Trophoblast cell (in vitro differentiated cells and primary cell): ENCODE measurements around the gene CDH20.

Experiments
- DNase-seq, 2 donors: peaks; one replicate each; pipeline ENCODE4 v3.0.0-alpha.2; 2016
- H2AFZ ChIP-seq: 2 replicates; pipeline ENCODE4 v1.6.1; 2013; ENCODE audit warnings: low read length, moderate library complexity, mild to moderate bottlenecking; ENCODE audit not compliant: insufficient read depth, poor library complexity
- H2AK5ac ChIP-seq: 2 replicates; pipeline ENCODE4 v1.6.1; 2013; ENCODE audit warnings: mild to moderate bottlenecking, low read length
- H2BK120ac ChIP-seq: 2 replicates; pipeline ENCODE4 v1.6.1; 2013; ENCODE audit warnings: low read length, mild to moderate bottlenecking, moderate library complexity; ENCODE audit not compliant: insufficient read depth, poor library complexity
- H2BK12ac ChIP-seq: 2 replicates; pipeline ENCODE4 v1.6.1; 2013; ENCODE audit warnings: mild to moderate bottlenecking, low read length, moderate library complexity
- H2BK5ac ChIP-seq: 2 replicates; pipeline ENCODE4 v1.6.1; 2013; ENCODE audit warnings: low read length, low read depth, moderate library complexity, mild to moderate bottlenecking; ENCODE audit not compliant: poor library complexity
- H3K14ac ChIP-seq: 2 replicates; pipeline ENCODE4 v1.6.1; 2013; ENCODE audit warnings: mild to moderate bottlenecking, low read length
- H3K18ac ChIP-seq: 2 replicates; pipeline ENCODE4 v1.6.1; 2013; ENCODE audit warnings: mild to moderate bottlenecking, low read length
- H3K23ac ChIP-seq: 2 replicates; pipeline ENCODE4 v1.6.1; 2013; ENCODE audit warnings: low read length
- H3K27ac ChIP-seq: 2 replicates; pipeline ENCODE4 v1.5.1; 2013; ENCODE audit warnings: low read depth, mild to moderate bottlenecking, inconsistent platforms, low read length, moderate library complexity
- H3K27me3 ChIP-seq: 2 replicates; pipeline ENCODE4 v1.6.1; 2013; ENCODE audit warnings: inconsistent platforms, mild to moderate bottlenecking, low read length, moderate library complexity; ENCODE audit not compliant: insufficient read depth
- H3K36me3 ChIP-seq, 2 experiments: 1 replicate in 1 of 2; 2 replicates in 1 of 2; pipeline ENCODE4 v1.6.1; 2013; ENCODE audit warnings: low read length in 2 of 2, mild to moderate bottlenecking in 2 of 2, moderate library complexity in 1 of 2; ENCODE audit not compliant: insufficient read depth in 2 of 2, control insufficient read depth in 1 of 2
- H3K4ac ChIP-seq: 2 replicates; pipeline ENCODE4 v1.6.1; 2013; ENCODE audit warnings: low read depth, mild to moderate bottlenecking, low read length, moderate library complexity
- H3K4me1 ChIP-seq, 2 experiments: 1 replicate in 1 of 2; 2 replicates in 1 of 2; pipeline ENCODE4 v1.6.1; 2013; ENCODE audit warnings: low read length in 2 of 2, mild to moderate bottlenecking in 2 of 2, moderate library complexity in 1 of 2; ENCODE audit not compliant: insufficient read depth in 2 of 2, control insufficient read depth in 1 of 2
- H3K4me2 ChIP-seq: 2 replicates; pipeline ENCODE4 v1.6.1; 2013; ENCODE audit warnings: inconsistent platforms, mild to moderate bottlenecking, low read length, moderate library complexity
- H3K4me3 ChIP-seq: 2 replicates; pipeline ENCODE4 v1.5.1; 2013; ENCODE audit warnings: mild to moderate bottlenecking, low read depth, low read length, inconsistent platforms
- H3K79me1 ChIP-seq: one replicate; pipeline ENCODE4 v1.6.1; 2013; ENCODE audit warnings: low read length
- H3K79me2 ChIP-seq: 2 replicates; pipeline ENCODE4 v1.6.1; 2013; ENCODE audit warnings: low read length, mild to moderate bottlenecking; ENCODE audit not compliant: control insufficient read depth, insufficient read depth, poor library complexity
- H3K9ac ChIP-seq: 2 replicates; pipeline ENCODE4 v1.6.1; 2013; ENCODE audit warnings: mild to moderate bottlenecking, low read length
- H3K9me3 ChIP-seq: 2 replicates; pipeline ENCODE4 v1.6.1; 2013; ENCODE audit warnings: low read depth, mild to moderate bottlenecking, control low read depth, inconsistent platforms, low read length; ENCODE audit not compliant: insufficient read depth
- H4K12ac ChIP-seq: 2 replicates; pipeline ENCODE4 v1.6.1; 2013; ENCODE audit warnings: low read depth, mild to moderate bottlenecking, low read length, moderate library complexity
- H4K8ac ChIP-seq: 2 replicates; pipeline ENCODE4 v1.6.1; 2013; ENCODE audit warnings: low read depth, mild to moderate bottlenecking, low read length, moderate library complexity
- H4K91ac ChIP-seq: one replicate; pipeline ENCODE4 v1.6.1; 2013; ENCODE audit warnings: low read depth, mild to moderate bottlenecking, low read length, moderate library complexity
- WGBS: extraction: QIAGEN DNeasy Blood & Tissue Kit; methylation state at CpG from one replicate; pipeline ENCODE4 v1.1.7; 2013; ENCODE audit warnings: missing lambda C conversion rate; ENCODE audit not compliant: insufficient read length, insufficient coverage; ENCODE audit errors: extremely low coverage; 5-methylcytosine and 5-hydroxymethylcytosine counted together

Gene CDH20

DNA sequence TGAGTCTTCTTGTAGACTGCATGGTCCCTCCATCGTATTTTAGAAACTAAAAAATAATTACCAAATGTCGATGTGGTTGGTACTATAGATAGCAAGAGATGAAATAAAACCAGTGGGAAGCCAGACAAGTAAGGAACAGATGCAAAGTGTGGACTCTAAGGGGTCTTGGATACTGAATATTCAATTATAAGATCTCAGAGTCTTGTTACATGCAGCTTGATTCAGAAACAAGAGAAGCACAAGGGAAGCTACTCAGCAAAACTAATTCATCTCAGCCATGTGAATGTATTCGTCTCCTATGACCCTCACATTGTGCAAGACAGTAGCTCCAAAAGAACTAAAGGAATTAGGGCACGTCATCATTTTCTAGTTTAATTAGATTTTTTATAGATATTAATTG, 80.9 kb downstream of the CDH20 start:
- no peak overlapping the region for H2BK5ac ChIP-seq
- H2BK12ac ChIP-seq, result no peak overlapping the region
- no peak overlapping the region for H4K91ac ChIP-seq
- H2AK5ac ChIP-seq, result no peak overlapping the region
- H3K4me3 ChIP-seq, result no peak overlapping the region
- H2BK120ac ChIP-seq, result no peak overlapping the region
- no peaks in the 10 kb centered on the region for H3K9me3 ChIP-seq
- no peaks in the 10 kb centered on the region for H3K4me1 ChIP-seq
- no peak overlapping the region for H3K18ac ChIP-seq
- H3K23ac ChIP-seq, result no peak overlapping the region
- H3K27ac ChIP-seq, result no peak overlapping the region
- no peak overlapping the region for H3K14ac ChIP-seq
- no peak overlapping the region for H2AFZ ChIP-seq
- H3K27me3 ChIP-seq, result no peaks in the 10 kb centered on the region
- no peaks in the 10 kb centered on the region for H3K36me3 ChIP-seq
- H3K79me2 ChIP-seq, result no peaks in the 10 kb centered on the region
- H3K4ac ChIP-seq, result no peak overlapping the region
- DNase-seq, result no peak
- no peak overlapping the region for H3K9ac ChIP-seq
- H4K8ac ChIP-seq, result no peak overlapping the region
- H3K79me1 ChIP-seq, result no peaks in the 10 kb centered on the region
- no CpG with 5 or more reads among the region's 4 CpGs for WGBS
- H4K12ac ChIP-seq, result no peak overlapping the region
- no peak overlapping the region for H3K4me2 ChIP-seq

DNA sequence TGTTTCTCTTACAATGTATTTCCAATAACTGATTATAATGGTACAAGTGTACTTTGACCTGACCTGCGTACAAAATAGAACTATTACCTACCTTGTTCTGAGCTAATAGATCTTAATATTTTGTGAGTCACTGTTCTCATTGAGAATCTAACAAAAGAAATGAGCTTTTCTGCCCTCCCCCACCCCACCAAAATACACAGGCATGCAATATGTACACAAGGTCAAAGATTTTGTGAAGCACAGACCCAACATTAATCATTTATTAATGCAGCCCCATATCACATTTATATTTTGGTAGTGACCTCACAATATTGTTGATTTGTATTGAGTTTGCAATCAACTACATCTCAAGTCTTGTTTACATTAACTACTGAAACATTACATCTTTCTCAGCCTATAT, 86.5 kb downstream of the CDH20 start:
- no peaks in the 10 kb centered on the region for H3K79me2 ChIP-seq
- no peak overlapping the region for H3K27ac ChIP-seq
- H3K9ac ChIP-seq, result no peak overlapping the region
- DNase-seq, result no peak
- no peaks in the 10 kb centered on the region for H3K9me3 ChIP-seq
- no peak overlapping the region for H3K4me2 ChIP-seq
- no CpG with 5 or more reads among the region's 1 CpG for WGBS
- no peak overlapping the region for H2BK12ac ChIP-seq
- H3K36me3 ChIP-seq, result no peaks in the 10 kb centered on the region
- no peak overlapping the region for H3K14ac ChIP-seq
- no peak overlapping the region for H2BK120ac ChIP-seq
- no peak overlapping the region for H3K23ac ChIP-seq
- H4K12ac ChIP-seq, result no peak overlapping the region
- no peak overlapping the region for H4K8ac ChIP-seq
- H2AK5ac ChIP-seq, result no peak overlapping the region
- no peaks in the 10 kb centered on the region for H3K79me1 ChIP-seq
- no peaks in the 10 kb centered on the region for H3K4me1 ChIP-seq
- no peak overlapping the region for H4K91ac ChIP-seq
- H3K4me3 ChIP-seq, result no peak overlapping the region
- H2BK5ac ChIP-seq, result no peak overlapping the region
- H3K4ac ChIP-seq, result no peak overlapping the region
- H3K27me3 ChIP-seq, result no peaks in the 10 kb centered on the region
- H3K18ac ChIP-seq, result no peak overlapping the region
- no peak overlapping the region for H2AFZ ChIP-seq

DNA sequence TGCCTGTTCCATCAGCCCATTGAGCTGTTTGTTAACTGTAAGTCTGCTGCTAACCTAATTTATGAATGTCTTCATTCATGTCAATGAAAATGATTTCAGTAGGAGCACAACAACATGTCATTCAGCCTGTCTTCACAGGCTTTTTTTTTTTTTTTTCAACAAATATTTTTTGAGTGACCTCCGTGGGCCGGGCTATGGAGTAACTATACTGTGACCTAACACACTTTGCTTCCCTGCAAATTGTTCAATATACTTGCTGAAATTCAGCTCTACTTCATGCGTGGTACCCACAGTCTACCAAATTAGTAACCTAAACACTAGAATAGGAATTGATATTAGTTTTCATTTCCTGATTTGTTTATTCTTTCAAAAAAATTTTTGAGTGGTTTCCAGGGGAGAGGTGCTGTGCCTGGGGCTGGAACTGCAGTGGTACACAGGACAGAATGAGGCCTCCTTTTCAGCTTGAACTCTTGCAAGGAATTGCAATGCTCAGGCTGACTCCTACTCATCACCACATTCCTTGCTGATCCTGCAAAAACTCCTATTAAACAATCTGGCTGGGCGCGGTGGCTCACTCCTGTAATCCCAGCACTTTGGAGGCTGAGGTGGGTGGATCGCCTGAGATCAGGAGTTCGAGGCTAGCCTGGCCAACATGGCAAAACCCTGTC, 87.1 kb downstream of the CDH20 start:
- Histone ChIP-seq H3K36me3 (peaks cover 0 to 2% of the 10 kb centered on the region in 2 experiments), H3K18ac (no peak overlapping the region), H3K9ac (no peak overlapping the region), H2AFZ (no peak overlapping the region), H2BK120ac (no peak overlapping the region), H3K79me1 (no peaks in the 10 kb centered on the region), H3K27me3 (no peaks in the 10 kb centered on the region), H4K12ac (no peak overlapping the region), H2BK12ac (no peak overlapping the region), H3K79me2 (no peaks in the 10 kb centered on the region), H2BK5ac (no peak overlapping the region), H3K4me3 (no peak overlapping the region), H3K14ac (no peak overlapping the region), H2AK5ac (no peak overlapping the region), H3K4me2 (no peak overlapping the region), H3K23ac (no peak overlapping the region), H3K4me1 (no peaks in the 10 kb centered on the region), H3K27ac (no peak overlapping the region), H3K4ac (no peak overlapping the region), H3K9me3 (no peaks in the 10 kb centered on the region), H4K91ac (no peak overlapping the region), H4K8ac (no peak overlapping the region)
- no CpG with 5 or more reads among the region's 7 CpGs for WGBS
- no peak for DNase-seq

DNA sequence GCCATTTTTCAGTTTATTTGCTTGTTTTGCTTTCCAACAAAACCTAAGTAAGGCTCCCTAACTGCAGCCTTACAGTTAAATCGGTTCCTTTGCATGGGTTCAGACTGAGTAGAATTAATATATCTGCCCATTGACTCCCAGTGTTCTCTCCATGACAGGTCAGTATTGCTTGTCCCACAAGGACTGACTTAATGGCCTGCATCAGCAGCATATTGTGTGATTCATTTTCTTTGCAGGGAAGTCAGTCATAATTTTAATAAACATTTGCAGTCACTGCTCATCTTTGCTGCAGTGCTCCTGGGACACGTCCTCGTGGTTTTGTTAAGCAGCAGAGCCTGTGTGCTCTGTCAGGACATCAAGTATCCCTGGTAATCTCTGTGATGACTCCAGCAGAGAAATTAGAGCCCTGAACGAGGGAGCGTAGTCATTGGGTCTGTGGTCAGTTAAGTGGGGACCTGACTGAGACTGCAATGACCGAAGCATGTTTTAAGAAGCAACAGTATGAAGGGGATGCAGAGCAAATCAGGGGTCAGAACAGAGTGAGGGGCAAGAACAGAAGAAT, 93.3 kb downstream of the CDH20 start:
- Histone ChIP-seq H3K27me3 (no peaks in the 10 kb centered on the region), H3K36me3 (peaks cover 0 to 2% of the 10 kb centered on the region in 2 experiments), H3K9me3 (no peaks in the 10 kb centered on the region), H4K8ac (no peak overlapping the region), H3K4me3 (no peak overlapping the region), H2AFZ (no peak overlapping the region), H4K91ac (no peak overlapping the region), H4K12ac (no peak overlapping the region), H3K9ac (no peak overlapping the region), H2BK120ac (no peak overlapping the region), H3K27ac (no peak overlapping the region), H3K23ac (no peak overlapping the region), H3K4ac (no peak overlapping the region), H3K4me1 (peaks cover 0 to 4% of the 10 kb centered on the region in 2 experiments), H3K4me2 (no peak overlapping the region), H3K18ac (no peak overlapping the region), H2BK5ac (no peak overlapping the region), H3K79me2 (no peaks in the 10 kb centered on the region), H3K79me1 (no peaks in the 10 kb centered on the region), H2BK12ac (no peak overlapping the region), H3K14ac (no peak overlapping the region), H2AK5ac (no peak overlapping the region)
- WGBS, result no CpG with 5 or more reads among the region's 6 CpGs
- no peak for DNase-seq
